GM18508 (cell line): Measurements from ENCODE around the gene ATP6V1C2.

Source experiments
- ATAC-seq: cut with Tn5 transposase; IDR thresholded peaks from one replicate; pipeline ENCODE4 v1.9.1; 2021; ENCODE audit warnings: moderate number of reproducible peaks; ENCODE audit not compliant: insufficient read depth, unreplicated experiment

Gene ATP6V1C2, protein sequence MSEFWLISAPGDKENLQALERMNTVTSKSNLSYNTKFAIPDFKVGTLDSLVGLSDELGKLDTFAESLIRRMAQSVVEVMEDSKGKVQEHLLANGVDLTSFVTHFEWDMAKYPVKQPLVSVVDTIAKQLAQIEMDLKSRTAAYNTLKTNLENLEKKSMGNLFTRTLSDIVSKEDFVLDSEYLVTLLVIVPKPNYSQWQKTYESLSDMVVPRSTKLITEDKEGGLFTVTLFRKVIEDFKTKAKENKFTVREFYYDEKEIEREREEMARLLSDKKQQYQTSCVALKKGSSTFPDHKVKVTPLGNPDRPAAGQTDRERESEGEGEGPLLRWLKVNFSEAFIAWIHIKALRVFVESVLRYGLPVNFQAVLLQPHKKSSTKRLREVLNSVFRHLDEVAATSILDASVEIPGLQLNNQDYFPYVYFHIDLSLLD

DNA sequence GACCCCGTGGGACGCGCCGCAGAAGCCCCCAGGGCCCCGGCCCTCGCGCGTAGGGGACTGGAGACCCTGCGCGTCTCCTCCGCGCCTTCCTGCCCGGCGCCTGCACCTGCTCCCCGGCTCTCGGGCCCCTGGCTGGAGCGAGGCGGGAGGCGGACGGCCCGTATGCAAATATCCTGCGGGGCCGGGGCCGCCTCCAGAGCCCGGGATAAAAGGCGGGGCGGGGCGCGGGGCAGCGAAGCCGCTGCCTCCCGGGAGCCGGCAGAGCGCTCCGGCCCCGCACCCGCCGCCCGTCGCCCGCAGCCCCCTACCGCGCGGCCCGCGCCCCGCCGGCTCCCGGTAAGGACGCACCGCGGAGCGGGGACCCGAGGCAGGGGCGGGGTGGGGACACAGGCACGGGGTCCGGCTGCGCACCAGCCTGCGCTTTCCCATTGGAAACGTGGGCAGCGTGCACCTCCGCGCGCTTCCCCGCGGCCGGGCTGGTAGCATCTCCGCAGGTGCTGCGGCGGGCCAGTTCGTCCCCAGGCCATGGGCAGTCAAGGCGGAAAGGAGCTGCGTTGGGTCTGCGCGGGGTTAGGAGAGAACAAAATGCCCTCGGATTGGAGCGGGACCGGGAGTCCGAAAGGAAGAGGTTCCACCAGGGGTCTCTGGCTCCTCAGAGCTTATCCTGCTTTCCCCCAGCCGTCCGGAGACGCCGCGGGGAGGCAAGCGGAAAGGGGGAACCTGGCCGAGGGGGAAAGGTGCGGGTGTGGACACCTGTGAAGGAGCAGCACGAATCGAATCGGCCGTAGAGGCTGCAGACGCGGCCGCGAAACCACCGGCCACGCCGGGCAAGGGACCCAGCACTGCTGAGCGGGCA lies at the start of gene ATP6V1C2:
Gene ATP6V1C2 (plus strand): TSS at position 235 of the 856 bp plus-strand sequence. CDS start 1,220 bp downstream, outside the sequence.
- ATAC-seq: no peak

GRCh38 chr2:10675131-10675530 lies 46.3 kb upstream of the ATP6V1C2 start:
- no peak for ATAC-seq

GRCh38 chr2:10678225-10678624 lies 43.2 kb upstream of the ATP6V1C2 start:
- no peak for ATAC-seq

DNA sequence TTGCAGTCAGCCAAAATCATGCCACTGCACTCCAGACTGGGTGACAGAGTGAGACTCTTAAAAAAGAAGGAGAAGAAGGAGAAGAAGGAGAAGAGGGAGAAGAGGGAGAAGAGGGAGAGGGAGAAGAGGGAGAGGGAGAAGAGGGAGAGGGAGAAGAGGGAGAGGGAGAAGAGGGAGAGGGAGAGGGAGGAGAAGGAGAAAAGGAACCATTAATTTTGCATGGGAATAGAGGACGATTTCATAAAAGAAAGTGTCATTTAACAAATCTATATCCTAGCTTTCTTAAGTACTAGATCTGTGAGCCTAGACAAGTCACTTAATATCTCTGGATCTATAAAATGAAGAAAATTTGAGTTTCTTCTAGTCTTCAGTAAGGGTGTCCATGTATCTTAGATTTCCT lies 41.2 kb upstream of the ATP6V1C2 start:
- ATAC-seq: no peak

DNA sequence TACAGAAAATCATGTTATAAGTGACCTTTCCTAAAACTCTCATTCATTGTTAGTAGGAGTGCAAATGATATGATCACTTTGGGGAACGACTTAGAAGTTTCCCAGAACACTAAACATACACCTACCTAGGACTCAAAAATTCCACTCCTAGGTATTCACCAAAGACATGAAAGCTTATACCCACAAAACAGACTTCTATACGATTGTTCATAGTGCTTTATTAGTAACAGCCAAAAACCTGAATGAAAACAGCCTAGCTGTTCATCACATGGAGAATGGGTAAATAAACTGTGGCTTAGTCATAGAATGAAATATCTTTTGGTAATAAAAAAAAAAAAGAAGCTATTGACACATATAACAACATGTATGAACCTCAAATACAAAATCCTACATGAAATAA lies 40.5 kb upstream of the ATP6V1C2 start:
- ATAC-seq: no peak

DNA sequence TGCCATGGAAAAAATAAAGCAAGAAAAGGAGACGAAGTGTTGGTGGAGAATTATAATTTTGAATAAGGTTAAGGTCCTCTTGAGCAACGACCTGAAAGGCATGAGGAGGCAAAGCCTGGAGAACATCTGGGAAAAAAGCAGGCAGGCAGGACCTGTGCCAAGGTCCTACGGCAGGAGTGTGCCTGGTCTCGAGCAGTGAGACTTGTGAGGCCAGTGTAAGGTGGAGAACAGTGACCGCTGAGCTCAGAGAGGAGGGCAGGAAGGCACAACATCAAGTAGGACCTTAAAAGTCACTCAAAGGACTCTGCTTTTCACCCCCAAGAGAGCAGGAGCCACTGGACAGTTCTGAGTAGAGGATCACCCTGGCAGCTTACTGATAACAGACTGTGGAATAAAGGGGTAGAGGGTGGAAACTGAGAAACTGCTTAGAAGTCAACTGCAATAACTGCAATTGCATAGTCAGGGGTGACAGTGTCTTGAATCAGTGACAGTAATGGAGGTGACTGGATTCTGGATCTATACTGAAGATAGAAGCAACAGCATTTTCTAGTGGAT lies 35.2 kb upstream of the ATP6V1C2 start:
- no peak for ATAC-seq

DNA sequence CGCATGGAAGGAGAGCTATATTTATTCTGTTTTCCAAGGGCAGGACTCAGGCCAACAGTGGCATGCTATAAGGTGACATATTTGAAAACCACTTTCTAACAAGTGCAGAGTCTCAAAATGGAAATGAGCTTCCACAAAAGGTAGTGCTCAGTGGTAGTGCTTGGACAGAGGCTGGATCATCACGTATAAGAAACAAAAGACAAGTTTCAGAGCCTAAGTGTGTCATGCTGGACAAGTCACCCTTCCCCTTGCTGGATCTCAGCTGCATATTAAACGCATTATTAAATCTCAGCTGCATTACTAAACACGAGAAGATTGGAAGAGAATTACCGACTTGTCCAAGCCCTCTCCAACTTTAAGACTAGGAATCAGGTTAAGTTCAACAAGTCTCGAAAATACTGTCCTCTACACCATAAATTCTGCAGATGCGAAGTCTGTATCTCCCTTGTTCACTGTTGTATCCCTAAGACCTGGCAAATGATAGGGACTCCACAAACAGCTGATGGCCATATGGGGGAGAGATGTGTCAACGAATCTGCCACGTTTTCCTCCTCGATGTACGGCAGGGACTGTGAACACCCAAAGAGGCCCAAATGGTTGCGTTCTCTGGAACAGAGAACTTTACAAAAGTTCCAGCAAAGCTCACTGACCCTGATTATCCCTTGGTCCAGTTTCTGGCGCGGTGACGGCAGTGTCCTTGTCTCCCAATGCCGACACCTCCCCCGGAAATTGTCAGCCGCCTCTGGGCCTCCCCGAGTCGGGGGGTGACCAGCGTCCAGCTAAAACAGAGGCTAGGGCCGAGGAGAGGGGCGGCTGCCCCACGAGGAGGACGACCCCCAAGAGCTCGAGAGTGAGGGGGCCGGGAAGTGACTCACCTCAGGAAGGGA lies 32.3 kb upstream of the ATP6V1C2 start:
- no peak for ATAC-seq

DNA sequence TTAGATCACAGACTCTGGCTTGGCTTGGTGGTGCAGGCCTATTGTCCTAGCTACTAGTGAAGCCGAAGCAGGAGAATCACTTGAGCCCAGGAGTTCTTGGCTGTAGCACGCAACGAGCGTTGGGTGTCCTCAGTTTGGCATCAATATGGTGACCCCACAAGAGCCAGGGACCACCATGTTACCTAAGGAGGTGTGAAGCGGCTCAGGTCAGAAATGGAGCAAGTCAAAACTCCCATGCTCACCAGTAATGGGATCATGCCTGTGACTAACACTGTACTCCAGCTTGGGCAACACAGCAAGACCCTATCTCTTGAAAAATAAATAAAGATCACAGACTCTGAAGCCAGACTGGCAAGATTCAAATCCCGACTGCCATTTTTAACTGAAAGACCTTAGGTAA lies 29.9 kb upstream of the ATP6V1C2 start:
- ATAC-seq: no peak

DNA sequence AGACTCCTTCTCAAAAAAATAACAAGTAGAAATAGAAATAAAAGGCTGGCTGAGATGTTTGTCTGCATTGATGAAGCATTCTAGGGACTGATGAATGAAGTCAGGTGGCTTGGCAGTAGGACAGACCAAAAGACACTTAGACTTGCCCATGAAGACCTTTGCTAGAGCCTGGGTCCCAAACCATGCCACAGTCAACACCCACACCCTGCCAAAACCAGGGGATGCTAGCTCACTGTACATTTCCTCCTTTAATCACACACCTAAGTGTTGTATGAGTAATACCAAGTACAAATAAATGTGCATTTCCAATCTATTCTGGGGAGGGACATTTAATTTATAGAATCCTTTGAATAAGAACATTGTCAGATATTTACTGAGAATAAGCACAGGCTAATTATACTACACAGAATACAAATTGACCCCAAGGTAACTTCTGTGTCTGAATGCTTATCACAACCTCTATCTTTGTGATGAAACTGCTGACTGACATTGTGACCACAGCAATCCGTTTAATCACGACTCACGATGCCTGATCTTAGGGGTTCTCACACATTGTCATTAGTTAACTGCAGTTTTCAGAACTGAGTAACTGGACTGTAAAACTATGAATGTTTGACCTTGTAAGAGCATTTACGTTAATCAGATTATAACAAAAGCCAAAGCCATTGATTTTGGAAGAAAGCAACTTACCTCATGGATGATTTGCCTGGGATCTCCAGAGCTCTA lies 21.2 kb upstream of the ATP6V1C2 start:
- ATAC-seq: no peak

- ATAC-seq: no peak
Measured at GRCh38 chr2:10704034-10704594, 17.3 kb upstream of the ATP6V1C2 start.

- ATAC-seq: no peak
Measured at GRCh38 chr2:10706033-10706432, 15.4 kb upstream of the ATP6V1C2 start.

- ATAC-seq: no peak
Measured at GRCh38 chr2:10707831-10708230, 13.6 kb upstream of the ATP6V1C2 start.

- no peak for ATAC-seq
Measured at GRCh38 chr2:10709290-10709939, 12.0 kb upstream of the ATP6V1C2 start.

DNA sequence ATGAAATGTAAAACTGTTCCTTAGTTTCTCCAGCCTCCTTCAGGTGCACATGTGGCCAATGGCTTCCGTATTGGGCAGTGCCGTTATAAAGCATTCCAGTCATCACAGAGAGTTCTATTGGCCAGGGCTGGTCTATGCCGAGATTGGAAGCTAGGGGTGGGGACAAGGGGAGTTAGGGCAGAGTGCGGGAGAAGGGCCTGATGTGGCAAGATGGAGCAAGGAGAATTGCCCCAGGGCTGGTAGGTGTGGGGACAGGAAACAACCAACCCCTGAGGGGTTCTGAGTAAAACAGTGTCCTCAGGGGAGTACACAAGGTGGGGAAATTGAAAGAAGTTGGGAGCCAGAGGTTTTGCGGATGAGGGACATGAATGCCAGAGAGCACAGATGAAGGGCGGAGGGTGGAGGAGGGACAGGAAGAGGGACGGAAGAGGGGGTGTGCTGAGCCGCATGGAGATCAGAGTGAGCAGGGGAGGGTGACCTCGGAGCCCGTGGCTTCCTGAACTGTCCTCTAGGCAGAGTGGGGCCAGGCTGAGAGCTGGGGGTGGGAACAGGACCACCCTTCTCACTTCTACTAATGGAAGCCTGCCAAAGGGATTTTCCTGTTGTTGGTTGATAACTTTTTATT lies 9.1 kb upstream of the ATP6V1C2 start:
- ATAC-seq: no peak

GRCh38 chr2:10716581-10716980 lies 4.8 kb upstream of the ATP6V1C2 start:
- no peak for ATAC-seq

DNA sequence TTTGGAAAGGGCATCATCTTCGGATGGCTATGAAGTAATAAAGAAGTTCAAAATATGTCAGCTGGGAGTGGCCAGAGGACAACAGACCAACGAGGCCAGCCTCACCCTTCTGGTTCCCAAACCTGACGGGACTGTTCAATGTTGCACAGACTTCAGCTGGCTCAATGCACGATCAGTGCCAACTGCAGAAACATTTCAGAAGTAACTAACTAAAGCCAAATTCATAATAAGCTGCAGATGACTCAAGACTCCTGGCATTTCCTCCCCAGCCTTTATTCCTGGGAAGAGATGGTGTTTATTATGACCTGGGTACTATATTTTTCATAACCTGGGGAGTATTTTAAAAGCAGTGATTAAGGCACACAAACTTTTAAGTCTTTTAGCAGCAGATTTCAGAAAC lies 3.8 kb upstream of the ATP6V1C2 start:
- ATAC-seq: no peak

DNA sequence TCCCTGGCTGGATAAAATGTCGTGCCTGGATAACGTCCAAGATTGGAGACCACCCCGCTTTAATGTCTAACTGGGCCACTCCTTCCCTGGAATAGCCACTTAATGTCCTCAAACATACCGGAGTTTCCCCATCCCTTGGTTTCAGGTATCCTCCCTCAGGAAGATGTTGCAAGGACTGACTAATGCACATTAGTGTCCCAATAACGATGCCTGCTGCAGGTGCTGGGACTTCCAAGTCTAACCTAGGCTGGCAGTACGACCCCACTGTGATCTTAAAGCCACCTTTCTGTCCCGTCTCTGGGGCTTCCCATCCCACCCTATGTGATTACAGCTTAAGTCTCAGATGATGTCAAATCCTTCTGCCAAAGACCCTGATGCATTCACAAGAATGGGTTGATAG lies 1.1 kb upstream of the ATP6V1C2 start:
- ATAC-seq: no peak

DNA sequence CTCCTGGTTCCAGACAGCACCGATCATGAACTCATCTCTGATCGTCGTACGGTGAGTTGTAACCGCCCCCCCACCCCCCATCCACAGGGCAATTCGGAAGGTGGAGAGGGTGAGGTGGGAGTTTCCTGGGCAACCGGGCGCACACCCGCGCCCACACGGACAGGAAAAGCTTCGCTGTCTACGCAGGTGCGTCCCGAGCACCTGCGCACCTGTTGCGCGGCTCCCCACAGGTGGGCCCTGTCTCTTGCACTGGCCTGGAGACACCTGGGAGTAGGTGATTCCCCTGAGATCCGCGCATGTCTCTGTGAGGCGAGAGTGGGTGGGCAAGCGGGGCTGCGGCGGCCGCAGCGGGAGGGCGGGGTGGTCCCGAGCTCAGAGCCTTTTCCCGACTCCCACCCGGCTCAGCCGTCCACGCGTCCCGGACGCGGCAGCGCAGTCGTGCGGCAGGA lies 459 bp upstream of the ATP6V1C2 start:
- ATAC-seq: no peak
